Limb (tissue), 2 donors: ENCODE measurements around the gene ITGAV.

Experiments used
- DNase-seq, 2 donors: peaks; one replicate each; pipeline ENCODE4 v3.0.0-alpha.2; 2016; ENCODE audit errors: extremely low spot score in 2 of 2

The ITGAV gene

DNA sequence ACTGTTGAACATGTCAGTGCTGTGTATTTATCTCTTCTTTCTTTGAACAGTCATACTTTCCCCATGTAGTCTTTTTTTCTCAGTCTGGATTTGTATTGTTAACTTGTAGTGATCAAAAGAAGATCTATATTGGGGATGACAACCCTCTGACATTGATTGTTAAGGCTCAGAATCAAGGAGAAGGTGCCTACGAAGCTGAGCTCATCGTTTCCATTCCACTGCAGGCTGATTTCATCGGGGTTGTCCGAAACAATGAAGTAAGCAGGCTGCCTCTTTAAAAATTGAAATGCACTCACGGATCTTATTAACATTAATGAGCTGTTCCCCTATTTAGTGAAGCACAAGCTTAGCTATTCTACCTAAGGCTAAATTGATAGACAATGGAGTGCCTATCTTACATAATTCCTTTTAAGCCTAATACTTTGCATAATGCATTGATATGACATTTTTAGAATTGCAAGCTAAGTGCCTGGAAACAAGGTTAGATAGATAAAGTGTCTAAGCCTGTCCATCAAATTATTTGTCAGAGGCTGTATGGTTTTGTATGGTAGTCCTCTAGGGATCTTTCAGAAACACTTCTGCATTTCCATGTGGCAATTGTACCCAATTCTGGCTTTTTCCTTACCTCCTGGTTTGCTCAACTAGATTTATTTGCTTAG lies 74.7 kb downstream of the ITGAV start:
- no peak for DNase-seq

DNA sequence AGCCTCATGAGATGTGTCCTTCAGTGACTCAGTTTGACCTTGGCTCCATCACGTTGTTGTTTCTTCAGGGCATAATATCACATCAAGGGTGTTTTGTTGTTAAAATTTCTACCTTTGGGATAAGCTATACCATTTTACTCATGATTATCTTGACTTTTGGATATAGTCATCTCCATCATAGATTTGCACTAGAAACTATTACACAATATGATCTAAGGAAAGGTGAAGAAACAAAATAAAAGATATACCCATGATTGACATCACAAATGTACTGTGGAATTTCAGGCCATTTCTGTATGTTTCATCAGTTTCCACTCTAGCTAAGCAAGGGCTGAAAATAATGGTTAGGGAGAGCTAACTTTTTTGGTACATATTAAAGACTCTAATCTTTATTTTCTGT lies 79.3 kb downstream of the ITGAV start:
- DNase-seq, result no peak

DNA sequence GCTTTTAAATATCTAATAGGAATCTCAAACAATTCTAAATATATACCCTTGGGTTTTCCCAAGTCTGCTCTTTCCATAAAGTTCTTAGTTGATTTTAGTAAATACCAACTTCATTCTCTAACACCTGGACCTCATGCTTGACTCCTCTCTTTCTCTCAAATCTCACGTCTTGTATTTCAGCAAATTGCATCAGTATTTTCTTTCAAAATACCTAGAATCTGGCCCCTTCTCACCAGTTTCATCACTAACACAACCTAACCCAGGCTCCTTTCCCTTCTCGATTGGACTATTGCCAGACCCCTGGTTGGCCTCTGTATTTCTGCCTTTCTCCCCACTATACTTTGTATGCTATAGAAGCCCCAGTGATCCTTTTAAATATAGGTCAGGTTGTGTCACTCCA lies 81.0 kb downstream of the ITGAV start:
- no peak for DNase-seq

GRCh38 chr2:186675380-186675779 lies 85.5 kb downstream of the ITGAV start:
- DNase-seq, result no peak

GRCh38 chr2:186683341-186683740 lies 93.5 kb downstream of the ITGAV start:
- no peak for DNase-seq

- no peak for DNase-seq
These were observed 98.0 kb downstream of the ITGAV start for GRCh38 chr2:186687807-186688211.

DNA sequence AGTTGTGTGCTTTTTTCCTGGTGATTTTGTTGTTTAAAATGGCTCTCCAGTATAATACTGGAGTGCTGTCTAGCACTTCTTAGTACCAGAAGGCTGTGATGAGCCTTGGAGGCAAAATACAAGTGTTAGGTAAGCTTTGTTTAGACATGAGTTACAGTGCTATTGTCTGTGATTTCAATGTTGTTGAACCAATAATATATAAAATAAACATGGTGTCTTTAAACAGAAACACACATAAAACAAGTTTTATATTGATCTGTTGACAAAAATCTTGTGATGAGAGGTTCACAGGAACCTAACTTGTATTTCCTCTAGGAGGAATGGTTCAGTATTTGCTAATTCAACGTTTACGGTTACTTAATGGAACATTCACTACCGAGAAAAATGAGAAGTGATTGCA lies 99.0 kb downstream of the ITGAV start:
- DNase-seq, result no peak

- DNase-seq, result no peak
These were observed 100.9 kb downstream of the ITGAV start for GRCh38 chr2:186690786-186691185.

- DNase-seq, result no peak
These were observed 101.4 kb downstream of the ITGAV start for GRCh38 chr2:186691231-186691630.

GRCh38 chr2:186691900-186692299 lies 102.0 kb downstream of the ITGAV start:
- no peak for DNase-seq

GRCh38 chr2:186693446-186693832 lies 103.6 kb downstream of the ITGAV start:
- no peak for DNase-seq

GRCh38 chr2:186695081-186695756 lies 105.4 kb downstream of the ITGAV start:
- no peak for DNase-seq

DNA sequence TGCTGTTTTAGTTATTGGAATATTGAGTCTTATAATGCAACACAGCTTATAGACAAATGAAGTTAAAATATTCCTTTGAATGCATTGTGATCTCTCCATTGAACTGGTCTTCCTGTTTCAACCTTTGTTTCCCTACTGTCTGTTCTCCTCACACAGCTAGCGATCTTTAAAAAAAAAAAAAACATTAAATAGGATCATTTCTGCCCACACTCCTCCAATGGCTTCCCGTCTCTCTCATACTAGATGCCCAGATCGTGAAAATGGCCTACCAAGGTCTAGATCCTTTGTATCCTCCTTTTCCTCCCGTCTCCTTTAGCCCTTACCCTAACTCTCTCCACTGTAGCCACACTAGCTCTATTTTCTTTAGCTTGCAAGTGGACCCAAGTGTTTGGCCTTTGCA lies 106.4 kb downstream of the ITGAV start:
- DNase-seq, result no peak

DNA sequence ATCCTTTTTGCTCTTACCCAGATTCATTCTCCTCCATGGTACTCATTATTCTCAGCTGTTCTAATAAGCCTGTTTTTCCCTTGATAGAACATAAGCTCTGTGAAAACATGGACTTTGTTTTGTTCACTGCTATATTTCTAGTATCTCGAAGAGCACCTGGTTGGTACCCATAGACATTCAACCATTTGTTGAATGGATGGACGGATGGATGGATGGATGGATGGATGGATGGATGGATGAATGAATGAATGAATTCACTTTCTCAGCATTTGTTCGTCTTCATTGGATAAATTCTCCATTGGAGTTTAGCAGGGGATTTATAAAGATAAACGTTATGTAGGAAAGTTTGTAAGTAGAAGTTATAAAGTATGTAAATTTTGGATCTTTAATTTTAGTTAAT lies 106.9 kb downstream of the ITGAV start:
- DNase-seq, result no peak

DNA sequence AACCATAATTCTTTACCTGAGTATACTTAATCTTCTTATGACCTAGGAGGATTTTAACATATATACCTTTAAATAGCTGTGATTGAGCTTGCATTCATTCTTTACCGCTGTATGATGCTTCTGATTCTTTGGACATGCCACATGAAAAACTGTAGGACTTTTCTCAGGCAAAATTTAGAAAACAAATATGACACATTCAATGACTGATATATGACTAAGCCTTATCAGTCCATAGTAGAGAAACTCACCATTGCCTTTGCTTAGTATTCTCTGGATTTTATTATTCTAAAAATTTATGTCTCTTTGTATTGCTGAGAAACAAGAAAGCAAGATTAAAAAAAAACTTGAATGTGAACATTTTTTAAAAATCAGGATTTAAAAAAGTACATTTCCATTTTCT lies 107.7 kb downstream of the ITGAV start:
- no peak for DNase-seq

- DNase-seq, result no peak
These were observed 109.9 kb downstream of the ITGAV start for GRCh38 chr2:186699742-186700141.

- DNase-seq, result no peak
These were observed 112.2 kb downstream of the ITGAV start for GRCh38 chr2:186702006-186702405.

GRCh38 chr2:186702501-186702900 lies 112.6 kb downstream of the ITGAV start:
- DNase-seq, result no peak

- no peak for DNase-seq
These were observed 115.0 kb downstream of the ITGAV start for GRCh38 chr2:186704897-186705296.

DNA sequence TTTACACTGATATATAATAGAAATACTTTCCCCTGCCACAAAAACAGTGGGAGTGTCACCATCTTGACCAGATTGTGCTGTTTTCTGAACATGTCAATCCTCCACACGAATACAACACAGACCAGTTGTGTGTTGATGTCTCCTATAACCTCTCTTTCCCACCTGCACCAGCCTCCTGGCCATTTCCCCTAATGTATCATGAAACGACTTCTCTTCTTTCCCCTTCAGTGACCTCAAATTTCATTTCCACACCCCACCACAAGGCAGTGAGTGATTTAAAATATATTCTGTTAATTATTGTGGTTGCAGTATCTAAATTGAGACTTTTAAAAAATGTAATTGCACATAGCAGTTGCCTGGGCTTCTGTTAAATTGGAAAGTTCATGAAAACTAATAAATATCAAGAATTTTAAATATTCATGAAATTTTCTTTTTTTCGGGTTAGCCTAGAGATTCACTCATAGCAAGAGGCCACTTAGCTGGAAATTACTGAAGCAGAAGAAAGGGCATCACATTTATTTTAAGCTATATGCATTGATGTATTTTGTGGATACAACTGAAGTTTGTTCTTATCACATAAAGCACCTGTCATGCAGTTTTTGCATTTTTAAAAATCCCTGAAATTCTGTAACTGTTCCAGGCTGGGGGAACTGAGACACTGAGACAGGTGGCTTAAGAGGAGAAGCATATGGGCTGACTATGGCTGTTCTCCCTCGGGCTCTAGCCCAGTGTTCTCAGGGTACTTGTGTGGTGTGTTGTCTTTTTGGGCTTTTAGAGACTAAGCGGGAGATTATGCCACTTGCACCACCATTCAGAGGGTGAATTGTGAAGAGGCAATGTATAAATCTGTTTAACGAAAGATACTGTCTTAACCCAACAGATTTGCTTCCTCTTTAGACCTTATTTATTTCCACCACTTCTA lies 119.9 kb downstream of the ITGAV start:
- DNase-seq, result no peak

GRCh38 chr2:186713691-186714090 lies 123.8 kb downstream of the ITGAV start:
- DNase-seq, result no peak

DNA sequence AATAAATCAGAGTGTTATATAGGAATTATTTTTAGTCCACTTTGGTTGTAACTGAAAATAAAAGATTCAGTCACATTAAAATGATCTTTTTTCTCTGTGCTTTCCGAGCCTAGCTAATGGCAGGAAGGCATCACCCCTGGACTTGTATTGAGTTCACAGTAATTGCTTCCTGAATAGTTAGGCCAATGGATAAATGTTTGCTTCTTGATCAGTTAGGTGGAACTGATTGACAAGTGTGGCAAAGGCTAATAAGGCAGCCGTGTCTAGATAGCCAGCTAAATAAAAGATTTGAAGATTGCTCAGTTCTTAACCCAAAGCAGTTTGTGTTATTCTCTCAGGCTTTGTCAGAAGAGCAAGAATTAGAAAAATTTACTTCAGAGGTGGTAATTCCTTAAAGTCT lies 124.8 kb downstream of the ITGAV start:
- no peak for DNase-seq
